K562 (cell line): ENCODE measurements around the gene RCC2. TPM values are rescaled to one million over a fixed set of nuclear protein-coding genes. Genes with fewer than 3 reads are reported as not detected.
A peak's percentile ranks its signal among the peaks of the same experiment; 100 is the strongest.

Experiments
- BRD9 ChIP-seq: fragments of 450-650 bp; IDR thresholded peaks from 2 replicates; pipeline ENCODE4 v1.6.1; 2018; ENCODE audit warnings: low read depth; ENCODE audit not compliant: partially characterized antibody
- FOXA3 ChIP-seq, 2 experiments: fragments of 450-650 bp in 1 of 2; sonication (generic) in 1 of 2; formaldehyde crosslinking; IDR thresholded peaks in 1 of 2; conservative IDR thresholded peaks in 1 of 2; 2 replicates each; pipeline versions ENCODE4 v1.4.0 to v1.8.0; 2020 to 2022; ENCODE audit warnings: mild to moderate bottlenecking in 2 of 2, missing genetic modification reagents in 1 of 2
- FOXK2 ChIP-seq, 2 experiments: fragments of 450-650 bp; IDR thresholded peaks in 1 of 2; conservative IDR thresholded peaks in 1 of 2; 2 replicates each; pipeline ENCODE4 v1.6.1; 2016; ENCODE audit warnings: low read depth in 2 of 2, mild to moderate bottlenecking in 1 of 2
- MYC ChIP-seq, 2 experiments: fragments of 250-450 bp in 1 of 2; sonication (Bioruptor Pico) in 1 of 2; IDR thresholded peaks; 2 replicates each; pipeline versions ENCODE4 v1.5.1 to v1.6.1; 2012 to 2021; ENCODE audit warnings: low read depth in 2 of 2, borderline replicate concordance in 1 of 2, improper control_type of control experiment in 1 of 2, low read length in 1 of 2, mild to moderate bottlenecking in 1 of 2, moderate library complexity in 1 of 2
- NCOA4 ChIP-seq: fragments of 450-650 bp; IDR thresholded peaks from 2 replicates; pipeline ENCODE4 v1.6.1; 2018; ENCODE audit warnings: mild to moderate bottlenecking; ENCODE audit not compliant: partially characterized antibody
- PCBP1 ChIP-seq: fragments of 200-400 bp; formaldehyde crosslinking; IDR thresholded peaks from 2 replicates; pipeline ENCODE4 v1.6.1; 2018; ENCODE audit warnings: mild to moderate bottlenecking, low read depth, low read length; ENCODE audit not compliant: poor library complexity, severe bottlenecking
- PHF21A ChIP-seq: fragments of 450-650 bp; IDR thresholded peaks from 2 replicates; pipeline ENCODE4 v1.6.1; 2017; ENCODE audit warnings: low read depth, borderline replicate concordance
- POLR2A ChIP-seq: fragments of 450-650 bp; conservative IDR thresholded peaks from 2 replicates; pipeline ENCODE4 v1.6.1; 2016
- SLC30A9 ChIP-seq: fragments of 250-450 bp; sonication (Bioruptor Pico); IDR thresholded peaks from 2 replicates; pipeline ENCODE4 v1.8.0; 2022; ENCODE audit warnings: mild to moderate bottlenecking, moderate library complexity
- SNRNP70 ChIP-seq: fragments of 200-400 bp; formaldehyde crosslinking; optimal IDR thresholded peaks from 2 replicates; pipeline ENCODE3; 2017; ENCODE audit warnings: low read depth, low read length
- SRSF3 ChIP-seq: fragments of 200-400 bp; formaldehyde crosslinking; IDR thresholded peaks from 2 replicates; pipeline ENCODE4 v1.6.1; 2016; ENCODE audit warnings: mild to moderate bottlenecking, low read length, moderate library complexity; ENCODE audit not compliant: insufficient read depth
- ZNF232 ChIP-seq: sonication (generic); formaldehyde crosslinking; IDR thresholded peaks from 2 replicates; pipeline ENCODE4 v1.8.0; 2022; ENCODE audit warnings: mild to moderate bottlenecking, missing genetic modification reagents
- ZNF384 ChIP-seq: IDR thresholded peaks from 2 replicates; pipeline ENCODE4 v1.6.1; 2012; ENCODE audit warnings: low read depth, low read length, improper control_type of control experiment
- polyA plus RNA-seq, 8 experiments: library from polyadenylated mRNA; depleted of rRNA in 4 of 8; stranded (reverse) in 5 of 8; unstranded in 3 of 8; fragments of >200 nt; fragmentation: Nextera tagmentation in 2 of 8; fragmentation: Illumina TruSeq in 1 of 8; extraction: Ambion mirVana in 2 of 8; extraction: Trizol in 1 of 8; gene quantifications; 2 replicates each; pipeline versions ENCODE4 v1.2.1 to v1.2.3, GENCODE V29; 2011 to 2014; ENCODE audit warnings: inconsistent platforms in 1 of 8, missing spikeins in 1 of 8
- total RNA-seq, 7 experiments: library from RNA; depleted of rRNA in 6 of 7; stranded (reverse); fragments of >200 nt in 6 of 7; fragmentation: Illumina TruSeq in 2 of 7; extraction: Trizol in 2 of 7; gene quantifications; 2 replicates each; pipeline versions ENCODE4 v1.2.1 to v1.2.3, GENCODE V29; 2011 to 2021; ENCODE audit warnings: low replicate concordance in 1 of 7
- TF ChIP-seq, protein P1 (sequence below): fragments of 250-450 bp; sonication (Bioruptor Pico); IDR thresholded peaks from 2 replicates; pipeline ENCODE4 v1.8.0; 2021; ENCODE audit warnings: borderline replicate concordance, mild to moderate bottlenecking, moderate library complexity; ENCODE audit not compliant: poor library complexity, severe bottlenecking
- TF ChIP-seq, protein P2 (sequence below), 2 experiments: fragments of 450-650 bp; formaldehyde crosslinking in 1 of 2; IDR thresholded peaks; 2 replicates each; pipeline versions ENCODE4 v1.4.0 to v1.6.1; 2014 to 2020; ENCODE audit warnings: mild to moderate bottlenecking in 2 of 2, borderline replicate concordance in 1 of 2, low read depth in 1 of 2
- TF ChIP-seq, protein P3 (sequence below), 2 experiments: fragments of 450-650 bp; IDR thresholded peaks; 2 replicates each; pipeline ENCODE4 v1.6.1; 2016

Gene RCC2
- total and polyA plus RNA-seq, 9 of the 15 experiments (the other 6 are each of a cell fraction or from before 2014, with no cell fraction given): 31.8 to 292 (median 116) TPM

DNA sequence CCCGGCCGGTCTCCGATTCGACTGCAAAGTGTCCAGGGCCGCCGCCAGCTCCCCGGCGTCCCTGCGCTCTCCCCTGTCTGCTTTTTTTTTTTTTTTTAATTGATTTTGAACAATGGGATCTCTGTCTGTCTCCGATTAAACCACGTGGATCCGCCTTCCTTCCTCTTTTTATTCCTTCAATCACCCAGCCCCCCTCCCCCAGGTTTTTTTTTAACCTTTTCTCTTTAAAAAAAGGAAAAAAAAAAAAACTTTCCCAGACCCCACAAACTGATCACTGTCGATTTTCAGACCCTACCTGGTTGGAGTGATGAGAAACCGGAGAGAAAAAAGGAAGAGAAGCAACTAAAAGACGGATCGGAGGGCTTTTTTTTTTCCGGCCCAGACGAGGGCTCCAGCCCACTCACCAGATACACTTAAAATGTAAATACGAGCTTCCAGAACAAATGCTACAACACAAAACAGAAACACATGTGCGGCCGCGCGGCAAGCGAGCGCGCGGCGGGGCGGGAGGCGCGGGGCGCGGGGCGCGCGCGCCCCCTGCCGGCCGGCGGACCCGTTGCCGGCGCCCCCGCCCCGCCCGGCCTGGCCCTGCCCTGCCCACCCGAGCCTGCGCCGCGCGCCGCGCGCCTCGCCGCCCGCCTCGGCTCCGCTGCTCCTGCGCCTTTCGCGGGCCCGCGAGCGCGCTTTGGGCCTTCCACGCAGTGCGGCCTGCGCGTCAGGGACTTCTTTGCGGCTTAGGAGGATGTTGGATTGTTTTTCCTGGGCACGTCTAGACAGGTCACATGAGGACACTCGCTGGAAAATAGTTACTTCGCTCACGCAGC lies at the start of gene RCC2 (continued):
- TF ChIP-seq MYC (IDR thresholded peaks at IDR 0.05; ENCODE audit: low read depth, low read length) (peak; percentile 95), MYC (CRISPR knock-in tag; IDR thresholded peaks at IDR 0.05; ENCODE audit: borderline replicate concordance, low read depth) (no peak), ZNF232 (CRISPR knock-in tag) (no peak), NCOA4 (no peak), PHF21A (no peak), FOXK2 (conservative IDR thresholded peaks at IDR 0.05 in 1 of 2, IDR thresholded peaks at IDR 0.05 in 1 of 2; ENCODE audit: low read depth in 2 of 2) (peak; percentile 96 to 98), POLR2A (peak; percentile 88), SNRNP70 (no peak), SRSF3 (no peak), BRD9 (peak; percentile 61), ZNF384 (peak; percentile 71; the same call in 1 of the 2 replicates), SLC30A9 (CRISPR knock-in tag) (no peak), FOXA3 (CRISPR knock-in tag; conservative IDR thresholded peaks at IDR 0.05 in 1 of 2, IDR thresholded peaks at IDR 0.05 in 1 of 2) (no peak), PCBP1 (no peak)
- TF ChIP-seq, protein P1, sequence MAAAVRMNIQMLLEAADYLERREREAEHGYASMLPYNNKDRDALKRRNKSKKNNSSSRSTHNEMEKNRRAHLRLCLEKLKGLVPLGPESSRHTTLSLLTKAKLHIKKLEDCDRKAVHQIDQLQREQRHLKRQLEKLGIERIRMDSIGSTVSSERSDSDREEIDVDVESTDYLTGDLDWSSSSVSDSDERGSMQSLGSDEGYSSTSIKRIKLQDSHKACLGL (CRISPR knock-in tag): peak; percentile 7
- TF ChIP-seq, protein P2, sequence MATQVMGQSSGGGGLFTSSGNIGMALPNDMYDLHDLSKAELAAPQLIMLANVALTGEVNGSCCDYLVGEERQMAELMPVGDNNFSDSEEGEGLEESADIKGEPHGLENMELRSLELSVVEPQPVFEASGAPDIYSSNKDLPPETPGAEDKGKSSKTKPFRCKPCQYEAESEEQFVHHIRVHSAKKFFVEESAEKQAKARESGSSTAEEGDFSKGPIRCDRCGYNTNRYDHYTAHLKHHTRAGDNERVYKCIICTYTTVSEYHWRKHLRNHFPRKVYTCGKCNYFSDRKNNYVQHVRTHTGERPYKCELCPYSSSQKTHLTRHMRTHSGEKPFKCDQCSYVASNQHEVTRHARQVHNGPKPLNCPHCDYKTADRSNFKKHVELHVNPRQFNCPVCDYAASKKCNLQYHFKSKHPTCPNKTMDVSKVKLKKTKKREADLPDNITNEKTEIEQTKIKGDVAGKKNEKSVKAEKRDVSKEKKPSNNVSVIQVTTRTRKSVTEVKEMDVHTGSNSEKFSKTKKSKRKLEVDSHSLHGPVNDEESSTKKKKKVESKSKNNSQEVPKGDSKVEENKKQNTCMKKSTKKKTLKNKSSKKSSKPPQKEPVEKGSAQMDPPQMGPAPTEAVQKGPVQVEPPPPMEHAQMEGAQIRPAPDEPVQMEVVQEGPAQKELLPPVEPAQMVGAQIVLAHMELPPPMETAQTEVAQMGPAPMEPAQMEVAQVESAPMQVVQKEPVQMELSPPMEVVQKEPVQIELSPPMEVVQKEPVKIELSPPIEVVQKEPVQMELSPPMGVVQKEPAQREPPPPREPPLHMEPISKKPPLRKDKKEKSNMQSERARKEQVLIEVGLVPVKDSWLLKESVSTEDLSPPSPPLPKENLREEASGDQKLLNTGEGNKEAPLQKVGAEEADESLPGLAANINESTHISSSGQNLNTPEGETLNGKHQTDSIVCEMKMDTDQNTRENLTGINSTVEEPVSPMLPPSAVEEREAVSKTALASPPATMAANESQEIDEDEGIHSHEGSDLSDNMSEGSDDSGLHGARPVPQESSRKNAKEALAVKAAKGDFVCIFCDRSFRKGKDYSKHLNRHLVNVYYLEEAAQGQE (IDR thresholded peaks at IDR 0.05; ENCODE audit: borderline replicate concordance): 0 out of 2 replicates have a peak, but pooled peaks have one; percentile 10
- TF ChIP-seq, protein P2 (CRISPR knock-in tag; IDR thresholded peaks at IDR 0.05; ENCODE audit: low read depth): no peak
- TF ChIP-seq, protein P3, sequence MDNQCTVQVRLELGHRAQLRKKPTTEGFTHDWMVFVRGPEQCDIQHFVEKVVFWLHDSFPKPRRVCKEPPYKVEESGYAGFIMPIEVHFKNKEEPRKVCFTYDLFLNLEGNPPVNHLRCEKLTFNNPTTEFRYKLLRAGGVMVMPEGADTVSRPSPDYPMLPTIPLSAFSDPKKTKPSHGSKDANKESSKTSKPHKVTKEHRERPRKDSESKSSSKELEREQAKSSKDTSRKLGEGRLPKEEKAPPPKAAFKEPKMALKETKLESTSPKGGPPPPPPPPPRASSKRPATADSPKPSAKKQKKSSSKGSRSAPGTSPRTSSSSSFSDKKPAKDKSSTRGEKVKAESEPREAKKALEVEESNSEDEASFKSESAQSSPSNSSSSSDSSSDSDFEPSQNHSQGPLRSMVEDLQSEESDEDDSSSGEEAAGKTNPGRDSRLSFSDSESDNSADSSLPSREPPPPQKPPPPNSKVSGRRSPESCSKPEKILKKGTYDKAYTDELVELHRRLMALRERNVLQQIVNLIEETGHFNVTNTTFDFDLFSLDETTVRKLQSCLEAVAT (IDR thresholded peaks at IDR 0.05): peak; percentile 43 to 73; a peak in 3 of 4 replicates
